K562 (cell line): Measurements from ENCODE around the gene P2RX3. TPM values are rescaled to one million over a fixed set of nuclear protein-coding genes. Genes with fewer than 3 reads are reported as not detected.

Experiments used
- ATF7 ChIP-seq: fragments of 450-650 bp; IDR thresholded peaks from 2 replicates; pipeline ENCODE4 v1.7.1; 2014; ENCODE audit warnings: mild to moderate bottlenecking, moderate library complexity
- DNMT1 ChIP-seq: fragments of 450-650 bp; IDR thresholded peaks from 2 replicates; pipeline ENCODE4 v1.6.1; 2016; ENCODE audit warnings: antibody characterized with exemption, mild to moderate bottlenecking
- ELF4 ChIP-seq: fragments of 450-650 bp; formaldehyde crosslinking; IDR thresholded peaks from 2 replicates; pipeline ENCODE4 v1.4.0; 2022; ENCODE audit warnings: missing genetic modification characterization
- ESRRA ChIP-seq: fragments of 450-650 bp; IDR thresholded peaks from 2 replicates; pipeline ENCODE4 v1.6.1; 2014; ENCODE audit warnings: low read depth, mild to moderate bottlenecking, moderate library complexity, borderline replicate concordance
- EZH2 ChIP-seq: IDR thresholded peaks from 2 replicates; pipeline ENCODE4 v1.6.1; 2012; ENCODE audit warnings: low read depth, mild to moderate bottlenecking, inconsistent platforms, low read length, borderline replicate concordance
- FIP1L1 ChIP-seq: fragments of 200-400 bp; formaldehyde crosslinking; IDR thresholded peaks from 2 replicates; pipeline ENCODE4 v1.6.1; 2018; ENCODE audit warnings: mild to moderate bottlenecking, low read depth, low read length; ENCODE audit not compliant: poor library complexity, severe bottlenecking
- JUNB ChIP-seq: fragments of 450-650 bp; formaldehyde crosslinking; conservative IDR thresholded peaks from 2 replicates; pipeline ENCODE4 v1.4.0; 2020; ENCODE audit warnings: mild to moderate bottlenecking
- NR2C1 ChIP-seq, 2 experiments: fragments of 450-650 bp; IDR thresholded peaks; 2 replicates each; pipeline ENCODE4 v1.6.1; 2017; ENCODE audit warnings: mild to moderate bottlenecking in 2 of 2, antibody characterized with exemption in 1 of 2, inconsistent platforms in 1 of 2, missing compliant biosample characterization in 1 of 2, missing genetic modification characterization in 1 of 2
- SNRNP70 ChIP-seq: fragments of 200-400 bp; formaldehyde crosslinking; optimal IDR thresholded peaks from 2 replicates; pipeline ENCODE3; 2017; ENCODE audit warnings: low read depth, low read length
- TAF1 ChIP-seq: IDR thresholded peaks from 2 replicates; pipeline ENCODE4 v1.6.1; 2011; ENCODE audit warnings: mild to moderate bottlenecking, low read length, moderate library complexity; ENCODE audit not compliant: insufficient read depth, control insufficient read depth, severe bottlenecking; ENCODE audit errors: extremely low read depth
- TAF7 ChIP-seq: fragments of 450-650 bp; IDR thresholded peaks from 2 replicates; pipeline ENCODE4 v1.6.1; 2016; ENCODE audit warnings: missing genetic modification characterization, missing compliant biosample characterization
- polyA plus RNA-seq, 8 experiments: library from polyadenylated mRNA; depleted of rRNA in 4 of 8; stranded (reverse) in 5 of 8; unstranded in 3 of 8; fragments of >200 nt; fragmentation: Nextera tagmentation in 2 of 8; fragmentation: Illumina TruSeq in 1 of 8; extraction: Ambion mirVana in 2 of 8; extraction: Trizol in 1 of 8; gene quantifications; 2 replicates each; pipeline versions ENCODE4 v1.2.1 to v1.2.3, GENCODE V29; 2011 to 2014; ENCODE audit warnings: inconsistent platforms in 1 of 8, missing spikeins in 1 of 8
- total RNA-seq, 7 experiments: library from RNA; depleted of rRNA in 6 of 7; stranded (reverse); fragments of >200 nt in 6 of 7; fragmentation: Illumina TruSeq in 2 of 7; extraction: Trizol in 2 of 7; gene quantifications; 2 replicates each; pipeline versions ENCODE4 v1.2.1 to v1.2.3, GENCODE V29; 2011 to 2021; ENCODE audit warnings: low replicate concordance in 1 of 7
- TF ChIP-seq, protein P1 (sequence below), 2 experiments: fragments of 450-650 bp; conservative IDR thresholded peaks; 2 replicates each; pipeline ENCODE4 v1.6.1; 2017; ENCODE audit warnings: mild to moderate bottlenecking in 2 of 2, moderate library complexity in 2 of 2
- TF ChIP-seq, protein P2 (sequence below): sonication (generic); formaldehyde crosslinking; IDR thresholded peaks from 2 replicates; pipeline ENCODE4 v1.8.0; 2022; ENCODE audit warnings: mild to moderate bottlenecking, missing genetic modification reagents, borderline replicate concordance
- TF ChIP-seq, protein P3 (sequence below): fragments of 450-650 bp; IDR thresholded peaks from one replicate; pipeline ENCODE4 v1.6.1; 2018; ENCODE audit warnings: mild to moderate bottlenecking, moderate library complexity; ENCODE audit not compliant: partially characterized antibody

P2RX3 gene
- total and polyA plus RNA-seq, 9 of the 15 experiments (the other 6 are each of a cell fraction or from before 2014, with no cell fraction given), result not detected

DNA sequence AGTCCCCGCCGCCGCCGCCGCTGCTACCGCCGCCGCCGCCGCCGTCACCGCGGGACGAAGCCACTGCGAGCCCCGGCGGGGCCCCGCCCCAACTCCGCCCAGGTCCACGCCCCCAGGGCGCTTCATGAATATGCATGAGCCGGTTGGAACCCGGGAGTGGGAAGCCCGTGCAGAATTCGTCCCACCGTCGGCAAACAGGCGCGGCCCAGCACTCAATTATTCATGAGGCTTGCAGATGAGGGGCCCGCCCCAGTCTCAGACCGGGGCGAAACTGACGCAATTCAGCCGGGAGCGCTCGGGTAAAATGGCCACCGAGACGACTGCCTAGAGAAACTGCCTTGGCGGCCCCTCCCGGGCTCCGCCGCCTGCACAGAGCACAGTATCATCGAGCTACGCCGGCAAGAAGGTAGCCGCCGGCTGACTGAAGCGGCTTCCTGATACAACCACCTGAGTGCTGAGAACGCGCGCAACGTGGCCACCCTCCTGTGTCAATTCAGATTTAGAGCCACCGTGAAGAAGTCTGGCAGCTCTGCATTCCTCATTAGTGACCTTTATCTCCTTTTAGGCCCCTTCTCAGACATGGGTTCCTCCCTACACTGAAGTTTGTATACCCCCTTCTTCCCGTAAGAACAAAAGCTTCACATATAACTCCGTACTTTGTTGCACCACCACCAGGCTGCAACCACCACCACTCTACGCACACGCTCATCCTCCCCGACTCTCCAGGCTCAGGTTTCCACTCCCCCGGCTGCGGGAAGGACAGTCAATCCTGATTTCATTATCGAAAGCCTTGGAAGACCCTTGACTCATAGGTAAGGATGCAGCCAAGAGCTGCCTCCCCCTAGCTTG lies 13.0 kb upstream of the P2RX3 start, which contains the start of gene TNKS1BP1 (continued):
- TF ChIP-seq, protein P1, sequence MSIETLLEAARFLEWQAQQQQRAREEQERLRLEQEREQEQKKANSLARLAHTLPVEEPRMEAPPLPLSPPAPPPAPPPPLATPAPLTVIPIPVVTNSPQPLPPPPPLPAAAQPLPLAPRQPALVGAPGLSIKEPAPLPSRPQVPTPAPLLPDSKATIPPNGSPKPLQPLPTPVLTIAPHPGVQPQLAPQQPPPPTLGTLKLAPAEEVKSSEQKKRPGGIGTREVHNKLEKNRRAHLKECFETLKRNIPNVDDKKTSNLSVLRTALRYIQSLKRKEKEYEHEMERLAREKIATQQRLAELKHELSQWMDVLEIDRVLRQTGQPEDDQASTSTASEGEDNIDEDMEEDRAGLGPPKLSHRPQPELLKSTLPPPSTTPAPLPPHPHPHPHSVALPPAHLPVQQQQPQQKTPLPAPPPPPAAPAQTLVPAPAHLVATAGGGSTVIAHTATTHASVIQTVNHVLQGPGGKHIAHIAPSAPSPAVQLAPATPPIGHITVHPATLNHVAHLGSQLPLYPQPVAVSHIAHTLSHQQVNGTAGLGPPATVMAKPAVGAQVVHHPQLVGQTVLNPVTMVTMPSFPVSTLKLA (conservative IDR thresholded peaks at IDR 0.05), result peak; percentile 63 to 83; a peak in 3 of 4 replicates
- TF ChIP-seq EZH2, result no peak
- TF ChIP-seq JUNB (CRISPR knock-in tag), result no peak
- no peak for TF ChIP-seq ELF4 (CRISPR knock-in tag)
- no peak for TF ChIP-seq DNMT1
- TF ChIP-seq ATF7, result peak; percentile 96
- TF ChIP-seq FIP1L1, result no peak
- peak; percentile 74 for TF ChIP-seq TAF1
- TF ChIP-seq SNRNP70, result no peak
- peak; percentile 86 for TF ChIP-seq TAF7 (tag)
- TF ChIP-seq, protein P2, sequence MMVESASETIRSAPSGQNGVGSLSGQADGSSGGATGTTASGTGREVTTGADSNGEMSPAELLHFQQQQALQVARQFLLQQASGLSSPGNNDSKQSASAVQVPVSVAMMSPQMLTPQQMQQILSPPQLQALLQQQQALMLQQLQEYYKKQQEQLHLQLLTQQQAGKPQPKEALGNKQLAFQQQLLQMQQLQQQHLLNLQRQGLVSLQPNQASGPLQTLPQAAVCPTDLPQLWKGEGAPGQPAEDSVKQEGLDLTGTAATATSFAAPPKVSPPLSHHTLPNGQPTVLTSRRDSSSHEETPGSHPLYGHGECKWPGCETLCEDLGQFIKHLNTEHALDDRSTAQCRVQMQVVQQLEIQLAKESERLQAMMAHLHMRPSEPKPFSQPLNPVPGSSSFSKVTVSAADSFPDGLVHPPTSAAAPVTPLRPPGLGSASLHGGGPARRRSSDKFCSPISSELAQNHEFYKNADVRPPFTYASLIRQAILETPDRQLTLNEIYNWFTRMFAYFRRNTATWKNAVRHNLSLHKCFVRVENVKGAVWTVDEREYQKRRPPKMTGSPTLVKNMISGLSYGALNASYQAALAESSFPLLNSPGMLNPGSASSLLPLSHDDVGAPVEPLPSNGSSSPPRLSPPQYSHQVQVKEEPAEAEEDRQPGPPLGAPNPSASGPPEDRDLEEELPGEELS (CRISPR knock-in tag), result peak; percentile 68; the same call in 1 of the 2 replicates
- TF ChIP-seq, protein P3, sequence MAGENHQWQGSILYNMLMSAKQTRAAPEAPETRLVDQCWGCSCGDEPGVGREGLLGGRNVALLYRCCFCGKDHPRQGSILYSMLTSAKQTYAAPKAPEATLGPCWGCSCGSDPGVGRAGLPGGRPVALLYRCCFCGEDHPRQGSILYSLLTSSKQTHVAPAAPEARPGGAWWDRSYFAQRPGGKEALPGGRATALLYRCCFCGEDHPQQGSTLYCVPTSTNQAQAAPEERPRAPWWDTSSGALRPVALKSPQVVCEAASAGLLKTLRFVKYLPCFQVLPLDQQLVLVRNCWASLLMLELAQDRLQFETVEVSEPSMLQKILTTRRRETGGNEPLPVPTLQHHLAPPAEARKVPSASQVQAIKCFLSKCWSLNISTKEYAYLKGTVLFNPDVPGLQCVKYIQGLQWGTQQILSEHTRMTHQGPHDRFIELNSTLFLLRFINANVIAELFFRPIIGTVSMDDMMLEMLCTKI, result no peak
- TF ChIP-seq ESRRA, result peak; percentile 51; the same call in 1 of the 2 replicates
- TF ChIP-seq NR2C1 (IDR thresholded peaks at IDR 0.05), result no peak
- peak; percentile 49 for TF ChIP-seq NR2C1 (tag; IDR thresholded peaks at IDR 0.05)
